NCI-H510A treated with DMSO at 0.1 percent for 48 hours (cell line): ENCODE measurements around the gene EPSTI1.

Experiments used
- DNase-seq: peaks from one replicate; lab custom pipeline; 2025; lab: John Stamatoyannopoulos, UW

The EPSTI1 gene

GRCh38 chr13:42971691-42972347 is 20.2 kb downstream of the EPSTI1 start:
- no peak for DNase-seq

- DNase-seq, result no peak
Measured at GRCh38 chr13:42970824-42971690, 21.0 kb downstream of the EPSTI1 start.

GRCh38 chr13:42969565-42970172 is 22.4 kb downstream of the EPSTI1 start:
- no peak for DNase-seq

- DNase-seq, result peak; percentile 14
Measured at GRCh38 chr13:42968906-42969305, 23.1 kb downstream of the EPSTI1 start.

- no peak for DNase-seq
Measured at GRCh38 chr13:42967660-42968059, 24.4 kb downstream of the EPSTI1 start.

GRCh38 chr13:42965281-42965680 is 26.8 kb downstream of the EPSTI1 start:
- DNase-seq, result no peak

- DNase-seq, result no peak
Measured at GRCh38 chr13:42964761-42965161, 27.3 kb downstream of the EPSTI1 start.

- no peak for DNase-seq
Measured at GRCh38 chr13:42959615-42960014, 32.4 kb downstream of the EPSTI1 start.

GRCh38 chr13:42957881-42958280 is 34.2 kb downstream of the EPSTI1 start:
- DNase-seq, result no peak

- no peak for DNase-seq
Measured at GRCh38 chr13:42950181-42950580, 41.9 kb downstream of the EPSTI1 start.

GRCh38 chr13:42947925-42948324 is 44.1 kb downstream of the EPSTI1 start:
- no peak for DNase-seq

GRCh38 chr13:42946927-42947326 is 45.1 kb downstream of the EPSTI1 start:
- no peak for DNase-seq

- no peak for DNase-seq
Measured at GRCh38 chr13:42929886-42930535, 62.0 kb downstream of the EPSTI1 start.

GRCh38 chr13:42926555-42926954 is 65.5 kb downstream of the EPSTI1 start:
- DNase-seq, result no peak

- no peak for DNase-seq
Measured at GRCh38 chr13:42926043-42926442, 66.0 kb downstream of the EPSTI1 start.

- DNase-seq, result no peak
Measured at GRCh38 chr13:42925626-42926025, 66.4 kb downstream of the EPSTI1 start.

GRCh38 chr13:42924344-42924743 is 67.7 kb downstream of the EPSTI1 start:
- peak; percentile 49 for DNase-seq

- DNase-seq, result no peak
Measured at GRCh38 chr13:42907745-42908144, 84.3 kb downstream of the EPSTI1 start.

- DNase-seq, result no peak
Measured at GRCh38 chr13:42906257-42906656, 85.8 kb downstream of the EPSTI1 start.

- DNase-seq, result no peak
Measured at GRCh38 chr13:42905579-42905978, 86.5 kb downstream of the EPSTI1 start.

GRCh38 chr13:42899266-42899665 is 92.8 kb downstream of the EPSTI1 start:
- DNase-seq, result no peak

- no peak for DNase-seq
Measured at GRCh38 chr13:42895776-42896175, 96.3 kb downstream of the EPSTI1 start.
